HCT116 (cell line): ENCODE results near the gene GNB1L.

Experiments
- EZH2phosphoT487 ChIP-seq: fragments of 200-600 bp; IDR thresholded peaks from 2 replicates; pipeline ENCODE4 v1.6.1; 2018; ENCODE audit warnings: antibody characterized with exemption, borderline replicate concordance
- POLR2A ChIP-seq: IDR thresholded peaks from 2 replicates; pipeline ENCODE4 v1.7.0; 2011; ENCODE audit warnings: borderline replicate concordance; ENCODE audit not compliant: insufficient read depth, insufficient read length; ENCODE audit errors: extremely low read depth
- POLR2AphosphoS5 ChIP-seq: IDR thresholded peaks from 2 replicates; pipeline ENCODE4 v1.6.1; 2011; ENCODE audit warnings: mild to moderate bottlenecking, low read depth, low read length, moderate library complexity
- RAD21 ChIP-seq: IDR thresholded peaks from 2 replicates; pipeline ENCODE4 v1.6.1; 2012; ENCODE audit warnings: low read depth, mild to moderate bottlenecking
- SP1 ChIP-seq: IDR thresholded peaks from 2 replicates; pipeline ENCODE4 v1.6.1; 2012; ENCODE audit warnings: low read depth
- YY1 ChIP-seq: IDR thresholded peaks from 2 replicates; pipeline ENCODE4 v1.6.1; 2011; ENCODE audit warnings: low read length, low read depth, moderate library complexity, mild to moderate bottlenecking; ENCODE audit not compliant: insufficient replicate concordance; ENCODE audit errors: extremely low read depth
- ZNF274 ChIP-seq: fragments of 200-500 bp; sonication (Bioruptor generic); IDR thresholded peaks from 2 replicates; pipeline ENCODE4 v1.6.1; 2014; ENCODE audit warnings: mild to moderate bottlenecking, low read depth, low read length, inconsistent platforms
- TF ChIP-seq, protein P1 (sequence below), 3 experiments: fragments of 200-600 bp in 1 of 3; sonication (generic) in 1 of 3; IDR thresholded peaks in 2 of 3; conservative IDR thresholded peaks in 1 of 3; 2 replicates each; pipeline ENCODE4 v1.5.1; 2012 to 2017; ENCODE audit warnings: low read depth in 2 of 3, low read length in 2 of 3, antibody characterized with exemption in 1 of 3, borderline replicate concordance in 1 of 3, control low read depth in 1 of 3, mild to moderate bottlenecking in 1 of 3, mixed read lengths in 1 of 3, mixed run types in 1 of 3, moderate library complexity in 1 of 3; ENCODE audit not compliant: insufficient read depth in 1 of 3
- TF ChIP-seq, protein P2 (sequence below): IDR thresholded peaks from 2 replicates; pipeline ENCODE4 v1.6.1; 2012; ENCODE audit warnings: low read depth

DNA sequence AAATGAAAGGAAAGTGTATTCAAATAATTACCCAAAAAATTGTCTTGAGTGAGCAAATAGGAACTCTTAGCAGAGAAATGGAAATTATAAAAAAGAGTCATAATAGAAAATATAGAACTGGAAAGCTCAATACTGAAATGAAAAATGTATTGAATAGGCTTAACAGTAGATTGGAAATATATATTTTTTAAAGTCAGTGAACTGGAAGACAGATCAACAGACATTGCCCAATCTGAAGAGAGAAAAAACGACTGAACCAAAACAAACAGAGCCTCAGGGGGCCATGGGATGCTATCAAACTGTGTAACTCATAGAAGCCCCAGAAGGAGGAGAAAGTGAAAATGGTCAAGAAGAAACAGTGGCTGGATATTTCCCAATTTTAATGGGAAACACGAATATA lies 61.5 kb downstream of the GNB1L start:
- TF ChIP-seq RAD21 (no peak), POLR2A (no peak), ZNF274 (no peak), YY1 (no peak), POLR2AphosphoS5 (no peak), EZH2phosphoT487 (no peak), SP1 (no peak)
- TF ChIP-seq, protein P1, sequence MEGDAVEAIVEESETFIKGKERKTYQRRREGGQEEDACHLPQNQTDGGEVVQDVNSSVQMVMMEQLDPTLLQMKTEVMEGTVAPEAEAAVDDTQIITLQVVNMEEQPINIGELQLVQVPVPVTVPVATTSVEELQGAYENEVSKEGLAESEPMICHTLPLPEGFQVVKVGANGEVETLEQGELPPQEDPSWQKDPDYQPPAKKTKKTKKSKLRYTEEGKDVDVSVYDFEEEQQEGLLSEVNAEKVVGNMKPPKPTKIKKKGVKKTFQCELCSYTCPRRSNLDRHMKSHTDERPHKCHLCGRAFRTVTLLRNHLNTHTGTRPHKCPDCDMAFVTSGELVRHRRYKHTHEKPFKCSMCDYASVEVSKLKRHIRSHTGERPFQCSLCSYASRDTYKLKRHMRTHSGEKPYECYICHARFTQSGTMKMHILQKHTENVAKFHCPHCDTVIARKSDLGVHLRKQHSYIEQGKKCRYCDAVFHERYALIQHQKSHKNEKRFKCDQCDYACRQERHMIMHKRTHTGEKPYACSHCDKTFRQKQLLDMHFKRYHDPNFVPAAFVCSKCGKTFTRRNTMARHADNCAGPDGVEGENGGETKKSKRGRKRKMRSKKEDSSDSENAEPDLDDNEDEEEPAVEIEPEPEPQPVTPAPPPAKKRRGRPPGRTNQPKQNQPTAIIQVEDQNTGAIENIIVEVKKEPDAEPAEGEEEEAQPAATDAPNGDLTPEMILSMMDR (IDR thresholded peaks at IDR 0.05 in 2 of 3, conservative IDR thresholded peaks at IDR 0.05 in 1 of 3; ENCODE audit: borderline replicate concordance in 1 of 3, insufficient read depth in 1 of 3, low read depth in 2 of 3, low read length in 2 of 3), result no peak
- TF ChIP-seq, protein P2, sequence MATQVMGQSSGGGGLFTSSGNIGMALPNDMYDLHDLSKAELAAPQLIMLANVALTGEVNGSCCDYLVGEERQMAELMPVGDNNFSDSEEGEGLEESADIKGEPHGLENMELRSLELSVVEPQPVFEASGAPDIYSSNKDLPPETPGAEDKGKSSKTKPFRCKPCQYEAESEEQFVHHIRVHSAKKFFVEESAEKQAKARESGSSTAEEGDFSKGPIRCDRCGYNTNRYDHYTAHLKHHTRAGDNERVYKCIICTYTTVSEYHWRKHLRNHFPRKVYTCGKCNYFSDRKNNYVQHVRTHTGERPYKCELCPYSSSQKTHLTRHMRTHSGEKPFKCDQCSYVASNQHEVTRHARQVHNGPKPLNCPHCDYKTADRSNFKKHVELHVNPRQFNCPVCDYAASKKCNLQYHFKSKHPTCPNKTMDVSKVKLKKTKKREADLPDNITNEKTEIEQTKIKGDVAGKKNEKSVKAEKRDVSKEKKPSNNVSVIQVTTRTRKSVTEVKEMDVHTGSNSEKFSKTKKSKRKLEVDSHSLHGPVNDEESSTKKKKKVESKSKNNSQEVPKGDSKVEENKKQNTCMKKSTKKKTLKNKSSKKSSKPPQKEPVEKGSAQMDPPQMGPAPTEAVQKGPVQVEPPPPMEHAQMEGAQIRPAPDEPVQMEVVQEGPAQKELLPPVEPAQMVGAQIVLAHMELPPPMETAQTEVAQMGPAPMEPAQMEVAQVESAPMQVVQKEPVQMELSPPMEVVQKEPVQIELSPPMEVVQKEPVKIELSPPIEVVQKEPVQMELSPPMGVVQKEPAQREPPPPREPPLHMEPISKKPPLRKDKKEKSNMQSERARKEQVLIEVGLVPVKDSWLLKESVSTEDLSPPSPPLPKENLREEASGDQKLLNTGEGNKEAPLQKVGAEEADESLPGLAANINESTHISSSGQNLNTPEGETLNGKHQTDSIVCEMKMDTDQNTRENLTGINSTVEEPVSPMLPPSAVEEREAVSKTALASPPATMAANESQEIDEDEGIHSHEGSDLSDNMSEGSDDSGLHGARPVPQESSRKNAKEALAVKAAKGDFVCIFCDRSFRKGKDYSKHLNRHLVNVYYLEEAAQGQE, result no peak
